ENCODE results near the gene IGLL5.
"Not testable (repeated sequence)": the region's sequence is repeated elsewhere in the genome, so short reads cannot be mapped to it uniquely, and the experiment has no call there.

Gene IGLL5

DNA sequence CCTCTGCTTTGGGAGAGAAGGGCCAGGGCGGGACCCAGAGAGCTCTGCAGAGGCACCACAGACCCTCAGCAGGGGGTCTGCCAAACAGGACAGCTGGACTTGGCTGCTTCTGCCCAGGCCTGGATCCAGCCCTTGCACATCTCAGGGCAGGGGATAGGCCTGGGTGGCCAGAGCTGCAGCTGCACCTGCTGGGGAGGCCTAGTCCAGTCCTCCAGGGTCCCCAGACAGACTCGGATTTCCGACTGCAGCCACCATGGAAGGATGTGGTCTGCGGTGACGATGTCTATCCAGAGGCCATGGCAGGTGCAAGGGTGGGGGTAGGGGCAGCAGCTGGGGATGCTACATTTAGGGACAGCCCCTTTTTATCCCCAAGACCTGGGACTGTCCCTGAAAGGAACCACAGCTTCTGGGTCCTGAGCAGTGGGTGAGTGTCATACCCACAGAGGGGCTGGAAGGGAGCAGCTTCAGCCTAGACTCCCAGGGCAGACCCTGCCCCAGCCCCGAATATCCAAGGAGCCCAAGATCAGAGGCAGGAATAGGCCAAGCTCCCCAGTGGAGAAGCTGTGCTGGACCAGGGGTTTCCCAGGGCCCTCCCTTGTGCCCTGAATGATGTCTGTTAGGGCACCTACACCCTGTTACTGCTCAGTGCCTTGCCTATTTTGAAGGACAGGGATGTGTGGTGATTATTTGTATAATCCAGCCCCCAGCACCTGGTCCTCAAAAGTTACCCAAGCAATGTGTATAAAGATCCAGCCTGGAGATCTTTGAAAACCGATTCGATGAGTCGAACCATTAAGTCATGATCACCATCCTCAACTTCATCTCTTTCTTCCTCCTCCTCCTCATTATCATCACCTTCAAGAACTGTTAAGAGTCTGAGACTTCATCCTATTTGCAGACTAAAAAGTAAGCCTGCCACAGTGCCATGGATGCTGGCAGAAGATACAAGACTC, 2.5 kb upstream of the IGLL5 start:
- DNase-seq: no peak

GRCh38 chr22:22886546-22886945, 1.1 kb upstream of the IGLL5 start:
- no peak for DNase-seq

- no peak for DNase-seq
Observed at GRCh38 chr22:22888571-22889353, 1.1 kb downstream of the IGLL5 start.

DNA sequence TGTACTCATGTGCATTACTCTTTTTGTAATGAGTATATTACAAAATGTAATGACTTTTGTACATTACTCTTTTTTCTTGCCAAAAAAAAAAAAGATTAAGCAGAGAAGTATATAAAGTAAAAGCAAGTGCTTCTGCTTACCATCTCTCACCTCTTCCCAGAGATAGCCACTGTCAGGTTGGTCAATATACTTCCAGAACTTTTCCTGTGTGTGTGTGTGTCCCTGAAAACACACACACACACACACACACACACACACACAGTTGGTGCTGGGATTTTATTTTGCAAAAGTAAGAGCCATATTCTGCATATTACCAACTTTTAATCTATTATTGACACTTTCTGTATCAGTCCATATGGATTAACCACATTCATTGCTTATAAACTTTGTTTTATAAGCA, 2.5 kb downstream of the IGLL5 start:
- no peak for DNase-seq

DNA sequence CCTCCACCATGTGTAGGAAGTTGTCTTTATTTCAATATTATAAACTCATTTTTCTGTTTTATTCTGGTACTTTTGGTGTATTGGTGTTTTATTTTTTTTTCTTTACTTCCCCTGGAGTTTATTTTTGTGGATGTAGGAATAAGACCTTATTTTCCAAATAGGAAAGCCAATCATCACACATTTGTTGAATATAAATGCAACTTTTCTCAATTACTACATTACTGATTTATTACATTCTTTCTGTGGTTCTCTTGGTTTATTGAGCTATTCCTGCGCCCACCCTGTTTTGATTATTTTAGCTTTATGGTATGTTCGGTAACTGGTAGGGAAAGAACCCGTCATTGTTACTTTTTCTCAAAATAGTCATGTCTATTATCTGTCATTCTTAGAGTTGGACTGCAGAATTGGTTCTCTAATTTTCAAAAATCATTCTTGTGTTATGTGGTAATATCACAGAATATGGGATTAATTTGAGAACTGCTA, 3.6 kb downstream of the IGLL5 start:
- DNase-seq: no peak

GRCh38 chr22:22892096-22893052, 4.8 kb downstream of the IGLL5 start:
- no peak for DNase-seq

GRCh38 chr22:22893077-22893805, 5.6 kb downstream of the IGLL5 start:
- no peak for DNase-seq

DNA sequence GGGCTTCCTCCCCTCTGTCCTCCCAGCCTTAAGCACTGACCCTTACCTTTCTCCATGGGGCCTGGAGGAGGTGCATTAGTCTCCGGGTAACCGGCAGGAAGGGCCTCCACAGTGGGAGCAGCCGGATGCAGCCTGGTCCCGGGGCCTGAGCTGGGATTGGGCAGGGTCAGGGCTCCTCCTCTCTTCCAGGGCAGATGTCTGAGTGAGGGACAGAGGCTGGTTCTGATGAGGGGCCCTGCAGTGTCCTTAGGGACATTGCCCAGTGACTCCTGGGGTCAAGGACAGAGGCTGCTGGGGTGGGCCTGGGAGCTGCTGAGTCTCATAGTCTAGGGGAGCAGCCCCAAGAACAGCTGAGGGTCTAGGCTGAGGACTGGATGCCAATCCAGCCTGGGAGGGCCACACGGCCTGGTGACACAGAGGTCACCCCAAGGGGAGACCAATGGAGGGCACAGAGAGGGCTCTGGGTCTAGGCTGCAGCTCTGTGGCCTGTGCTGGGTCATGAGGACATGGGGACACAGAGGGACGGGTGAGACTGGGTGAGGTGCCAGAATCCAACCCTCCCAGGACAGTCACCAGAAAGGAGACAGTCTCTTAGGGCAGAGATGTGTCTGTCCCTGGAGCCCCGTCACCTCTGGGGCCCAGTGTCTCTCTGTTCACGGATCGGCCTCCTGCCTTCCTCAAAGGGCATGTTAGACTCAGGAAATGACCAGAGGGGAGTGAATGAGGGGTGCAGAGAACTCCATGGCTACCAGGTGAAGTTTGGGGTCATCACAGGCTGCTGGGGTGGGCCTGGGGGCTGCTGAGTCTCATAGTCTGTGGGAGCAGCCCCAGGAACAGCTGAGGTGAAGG, 6.5 kb downstream of the IGLL5 start:
- DNase-seq: no peak

GRCh38 chr22:22894740-22895731, 7.4 kb downstream of the IGLL5 start:
- DNase-seq: no peak

- no peak for DNase-seq
Observed at GRCh38 chr22:22895776-22896445, 8.3 kb downstream of the IGLL5 start.

GRCh38 chr22:22896601-22897000, 9.0 kb downstream of the IGLL5 start:
- DNase-seq: no peak

- no peak for DNase-seq
Observed at GRCh38 chr22:22897091-22897490, 9.5 kb downstream of the IGLL5 start.

DNA sequence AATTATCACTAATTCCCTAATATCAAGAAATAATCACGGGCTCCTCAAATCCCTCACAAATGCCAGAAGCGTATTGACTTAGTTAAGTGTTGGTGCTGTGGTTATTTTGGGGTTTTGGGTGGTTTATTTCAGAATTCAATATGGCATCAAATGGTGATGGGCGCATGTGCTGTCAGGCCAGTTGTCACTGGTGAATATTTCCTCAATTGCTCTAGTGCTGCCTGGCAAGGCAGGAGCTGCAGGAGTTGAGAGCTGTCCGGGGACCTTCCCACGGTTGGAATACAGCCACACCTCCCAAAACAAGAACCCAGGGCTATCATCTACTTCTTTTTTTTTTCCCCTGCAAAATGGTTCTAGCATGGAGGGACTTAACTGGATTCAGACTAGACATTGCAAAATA, 10.3 kb downstream of the IGLL5 start:
- DNase-seq: no peak

DNA sequence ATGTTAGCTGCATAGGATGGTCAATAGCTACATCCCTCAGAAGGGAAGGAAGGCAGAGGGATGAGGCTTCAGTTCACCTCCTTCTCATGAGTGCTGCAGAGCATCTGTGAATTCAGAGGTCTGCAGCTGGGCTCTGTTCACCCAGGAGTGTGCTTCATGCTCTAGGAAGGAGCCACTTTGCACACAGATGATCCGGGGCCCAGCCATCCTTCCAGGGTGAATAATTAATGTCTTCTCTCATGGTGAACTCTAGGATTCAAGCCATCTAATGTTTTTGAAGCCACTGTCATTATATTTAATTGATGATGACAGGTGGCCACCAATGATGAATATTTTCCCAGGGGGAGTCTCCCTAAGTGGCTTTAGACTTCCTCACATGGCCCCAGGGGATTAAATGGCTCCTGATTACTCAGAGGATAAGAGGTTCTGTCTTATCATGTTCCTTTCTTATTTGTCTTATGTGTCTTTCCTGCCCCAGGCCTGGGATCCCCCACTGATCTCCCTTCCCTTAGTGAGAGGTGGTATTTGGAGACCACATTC, 10.9 kb downstream of the IGLL5 start:
- not testable (repeated sequence) for DNase-seq

DNA sequence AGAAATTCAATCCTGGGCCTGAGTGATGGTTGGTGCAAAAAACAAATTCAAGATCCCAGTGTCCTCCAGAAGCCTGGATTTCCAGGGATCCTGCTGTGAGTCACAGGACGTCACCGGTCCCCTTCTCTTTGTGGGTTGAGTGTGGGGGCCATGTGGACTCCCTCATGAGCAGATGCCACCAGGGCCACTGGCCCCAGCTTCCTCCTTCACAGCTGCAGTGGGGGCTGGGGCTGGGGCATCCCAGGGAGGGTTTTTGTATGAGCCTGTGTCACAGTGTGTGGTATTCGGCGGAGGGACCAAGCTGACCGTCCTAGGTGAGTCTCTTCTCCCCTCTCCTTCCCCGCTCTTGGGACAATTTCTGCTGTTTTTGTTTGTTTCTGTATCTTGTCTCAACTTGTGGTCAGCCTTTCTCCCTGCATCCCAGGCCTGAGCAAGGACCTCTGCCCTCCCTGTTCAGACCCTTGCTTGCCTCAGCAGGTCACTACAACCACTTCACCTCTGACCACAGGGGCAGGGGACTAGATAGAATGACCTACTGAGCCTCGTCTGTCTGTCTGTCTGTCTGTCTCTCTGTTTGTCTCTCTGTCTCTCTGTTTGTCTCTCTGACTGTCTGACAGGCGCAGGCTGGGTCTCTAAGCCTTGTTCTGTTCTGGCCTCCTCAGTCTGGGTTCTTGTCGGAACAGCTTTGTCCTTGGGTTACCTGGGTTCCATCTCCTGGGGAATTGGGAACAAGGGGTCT, 11.9 kb downstream of the IGLL5 start:
- DNase-seq: not testable (repeated sequence)

DNA sequence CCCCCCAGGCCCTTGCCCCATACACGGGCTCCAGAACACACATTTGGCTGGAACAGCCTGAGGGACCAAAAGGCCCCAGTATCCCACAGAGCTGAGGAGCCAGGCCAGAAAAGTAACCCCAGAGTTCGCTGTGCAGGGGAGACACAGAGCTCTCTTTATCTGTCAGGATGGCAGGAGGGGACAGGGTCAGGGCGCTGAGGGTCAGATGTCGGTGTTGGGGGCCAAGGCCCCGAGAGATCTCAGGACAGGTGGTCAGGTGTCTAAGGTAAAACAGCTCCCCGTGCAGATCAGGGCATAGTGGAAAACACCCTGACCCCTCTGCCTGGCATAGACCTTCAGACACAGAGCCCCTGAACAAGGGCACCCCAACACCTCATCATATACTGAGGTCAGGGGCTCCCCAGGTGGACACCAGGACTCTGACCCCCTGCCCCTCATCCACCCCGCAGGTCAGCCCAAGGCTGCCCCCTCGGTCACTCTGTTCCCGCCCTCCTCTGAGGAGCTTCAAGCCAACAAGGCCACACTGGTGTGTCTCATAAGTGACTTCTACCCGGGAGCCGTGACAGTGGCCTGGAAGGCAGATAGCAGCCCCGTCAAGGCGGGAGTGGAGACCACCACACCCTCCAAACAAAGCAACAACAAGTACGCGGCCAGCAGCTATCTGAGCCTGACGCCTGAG, 13.1 kb downstream of the IGLL5 start:
- DNase-seq: not testable (repeated sequence)

DNA sequence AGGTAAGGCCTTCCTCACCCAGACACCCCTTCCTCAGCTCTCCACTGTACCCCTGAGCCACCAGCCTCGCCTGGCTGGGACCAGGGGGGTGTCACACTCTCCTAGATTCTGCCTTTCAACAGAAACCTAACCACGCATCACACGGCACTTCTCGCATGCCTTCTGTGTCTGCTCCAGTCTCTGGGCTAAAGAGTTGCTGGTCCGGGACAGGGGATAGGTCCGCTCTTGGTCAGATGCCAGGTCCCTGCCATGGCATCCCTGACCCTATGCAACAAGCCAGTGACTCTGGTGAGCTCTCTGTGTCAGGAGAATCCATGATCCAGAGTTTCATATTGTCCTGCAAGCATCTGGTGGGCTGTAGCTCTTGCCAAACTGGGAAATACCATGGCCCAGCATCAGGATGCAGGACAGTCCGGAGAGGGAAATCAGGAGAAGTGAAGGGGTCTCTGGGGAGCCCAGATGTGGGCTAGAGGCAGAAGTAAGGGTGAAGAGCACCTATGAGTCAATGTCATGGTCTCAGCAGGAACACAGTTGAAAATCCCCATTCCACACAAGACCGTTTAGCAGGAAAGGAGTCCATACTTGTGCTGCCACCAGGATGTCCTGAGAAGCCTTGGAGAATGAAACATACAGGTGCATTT, 14.1 kb downstream of the IGLL5 start:
- DNase-seq: no peak
